Measurements from ENCODE around the gene NUP35.

DNA sequence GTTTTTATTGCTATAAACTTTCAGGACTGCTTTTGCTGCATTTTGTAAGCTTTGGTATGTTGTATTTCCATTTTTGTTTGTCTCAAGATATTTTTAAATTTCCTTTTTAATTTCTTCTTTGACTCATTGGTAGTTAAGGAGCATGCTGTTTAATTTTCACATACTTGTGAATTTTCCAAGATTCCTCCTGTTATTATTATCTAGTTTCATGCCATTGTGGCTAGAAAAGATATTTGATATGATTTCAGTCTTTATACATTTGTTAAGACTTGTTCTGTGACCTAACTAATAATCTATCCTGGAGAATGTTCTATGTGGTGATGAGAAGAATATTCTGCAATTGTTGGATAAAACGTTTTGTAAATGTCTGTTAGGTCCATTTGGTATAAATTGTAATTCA lies 62.1 kb downstream of the NUP35 start:
- TF ChIP-seq CTCF (IDR thresholded peaks at IDR 0.05) (no peak), POLR2A (IDR thresholded peaks at IDR 0.05) (no peak), POLR2AphosphoS5 (IDR thresholded peaks at IDR 0.05) (no peak), EP300 (IDR thresholded peaks at IDR 0.05) (no peak)
